Left ventricle myocardium inferior (tissue), 1 donor: ENCODE results near the gene NCOR2. TPM values are rescaled to one million over a fixed set of nuclear protein-coding genes. Genes with fewer than 3 reads are reported as not detected.
A peak's percentile ranks its signal among the peaks of the same experiment; 100 is the strongest.

Experiments
- DNase-seq: peaks from one replicate; pipeline ENCODE4 v3.0.0-alpha.2; 2020
- H3K27ac ChIP-seq: fragments of 200-600 bp; replicated peaks from 2 replicates; pipeline ENCODE4 v1.8.0; 2021
- H3K27me3 ChIP-seq: fragments of 200-600 bp; 2 replicates; pipeline ENCODE4 v1.8.0; 2021; ENCODE audit warnings: low read depth
- H3K36me3 ChIP-seq: fragments of 200-600 bp; 2 replicates; pipeline ENCODE4 v1.8.0; 2021
- H3K4me1 ChIP-seq: fragments of 200-600 bp; 2 replicates; pipeline ENCODE4 v1.8.0; 2021
- H3K4me3 ChIP-seq: fragments of 200-600 bp; 2 replicates; pipeline ENCODE4 v1.8.0; 2021; ENCODE audit warnings: mild to moderate bottlenecking, moderate library complexity
- H3K9me3 ChIP-seq: fragments of 200-600 bp; replicated peaks from 2 replicates; pipeline ENCODE4 v1.8.0; 2021
- intact Hi-C: fragments of 100-400 bp; cut with micrococcal nuclease; formaldehyde crosslinking; loops from one replicate; pipeline ENCODE4 v1.11.0; 2022
- total RNA-seq: library from RNA; stranded (reverse); fragmentation: NEBNext Ultra II Directional; extraction: Animal tissue kit (Norgen Biotek cat#: 25700); gene quantifications from one replicate; pipeline ENCODE4 v1.2.1, GENCODE V29; 2021
- TF ChIP-seq, protein P1 (sequence below): fragments of 200-600 bp; IDR thresholded peaks from 2 replicates; pipeline ENCODE4 v1.8.0; 2021; ENCODE audit warnings: antibody characterized with exemption, mild to moderate bottlenecking, borderline replicate concordance
- donor health status: DM: no; HTN: yes; CAD: no; lungs with severe emphysema.

Gene NCOR2
- total RNA-seq, 1 donor from 2014 or later, result 152 TPM

DNA sequence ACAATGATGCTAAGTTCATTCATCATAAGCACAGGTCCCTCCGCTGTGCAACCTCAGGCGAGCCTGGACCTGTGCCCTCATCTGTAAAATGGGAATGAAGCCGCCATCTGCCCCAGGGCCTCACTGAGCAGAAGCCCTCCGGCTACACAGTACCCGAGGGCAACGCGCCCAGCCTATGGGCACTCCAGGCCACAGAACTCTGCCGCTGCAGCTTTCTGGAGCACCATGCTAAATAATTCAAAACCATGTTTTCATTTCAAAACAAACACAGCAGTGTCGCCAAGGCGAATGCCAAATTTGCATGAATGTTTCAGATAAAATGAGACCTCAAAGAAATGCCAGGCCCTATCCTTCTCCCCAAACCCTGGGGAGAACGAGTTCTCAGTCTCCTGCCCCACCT, 4.0 kb downstream of the NCOR2 start:
- H3K4me3 ChIP-seq, result no peak overlapping the region
- TF ChIP-seq, protein P1, sequence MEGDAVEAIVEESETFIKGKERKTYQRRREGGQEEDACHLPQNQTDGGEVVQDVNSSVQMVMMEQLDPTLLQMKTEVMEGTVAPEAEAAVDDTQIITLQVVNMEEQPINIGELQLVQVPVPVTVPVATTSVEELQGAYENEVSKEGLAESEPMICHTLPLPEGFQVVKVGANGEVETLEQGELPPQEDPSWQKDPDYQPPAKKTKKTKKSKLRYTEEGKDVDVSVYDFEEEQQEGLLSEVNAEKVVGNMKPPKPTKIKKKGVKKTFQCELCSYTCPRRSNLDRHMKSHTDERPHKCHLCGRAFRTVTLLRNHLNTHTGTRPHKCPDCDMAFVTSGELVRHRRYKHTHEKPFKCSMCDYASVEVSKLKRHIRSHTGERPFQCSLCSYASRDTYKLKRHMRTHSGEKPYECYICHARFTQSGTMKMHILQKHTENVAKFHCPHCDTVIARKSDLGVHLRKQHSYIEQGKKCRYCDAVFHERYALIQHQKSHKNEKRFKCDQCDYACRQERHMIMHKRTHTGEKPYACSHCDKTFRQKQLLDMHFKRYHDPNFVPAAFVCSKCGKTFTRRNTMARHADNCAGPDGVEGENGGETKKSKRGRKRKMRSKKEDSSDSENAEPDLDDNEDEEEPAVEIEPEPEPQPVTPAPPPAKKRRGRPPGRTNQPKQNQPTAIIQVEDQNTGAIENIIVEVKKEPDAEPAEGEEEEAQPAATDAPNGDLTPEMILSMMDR, result no peak
- intact Hi-C loops, result no loop called here
- H3K36me3 ChIP-seq, result no peaks in the 10 kb centered on the region
- no peak for DNase-seq
- H3K9me3 ChIP-seq, result peaks cover 4% of the 10 kb centered on the region
- no peak overlapping the region for H3K27ac ChIP-seq
- no peaks in the 10 kb centered on the region for H3K27me3 ChIP-seq
- peaks cover 86% of the 10 kb centered on the region for H3K4me1 ChIP-seq

DNA sequence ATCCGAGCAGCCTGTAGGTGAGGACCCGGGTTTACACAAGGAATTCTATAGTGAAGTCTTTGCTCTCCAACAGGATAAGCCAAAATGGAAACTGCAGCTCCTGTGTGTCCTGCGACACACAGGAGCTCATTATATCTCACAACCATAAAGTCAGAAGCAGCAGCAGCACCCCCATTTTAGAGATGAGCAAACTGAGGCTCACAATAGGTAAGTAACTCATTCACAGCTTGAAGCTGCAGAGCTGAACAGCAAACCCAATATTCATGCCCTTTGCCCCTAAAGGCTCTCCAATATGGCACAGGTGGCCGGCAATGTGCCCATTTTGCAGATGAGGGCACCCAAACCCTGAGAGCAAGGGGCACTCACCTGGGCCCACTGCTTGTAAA, 4.6 kb downstream of the NCOR2 start:
- Histone ChIP-seq H3K9me3 (peaks cover 4% of the 10 kb centered on the region), H3K27ac (peak overlapping the region; percentile 8), H3K4me1 (peaks cover 86% of the 10 kb centered on the region), H3K36me3 (no peaks in the 10 kb centered on the region), H3K4me3 (no peak overlapping the region), H3K27me3 (no peaks in the 10 kb centered on the region)
- TF ChIP-seq, protein P1, result no peak
- intact Hi-C loops, result no loop called here
- DNase-seq, result no peak

DNA sequence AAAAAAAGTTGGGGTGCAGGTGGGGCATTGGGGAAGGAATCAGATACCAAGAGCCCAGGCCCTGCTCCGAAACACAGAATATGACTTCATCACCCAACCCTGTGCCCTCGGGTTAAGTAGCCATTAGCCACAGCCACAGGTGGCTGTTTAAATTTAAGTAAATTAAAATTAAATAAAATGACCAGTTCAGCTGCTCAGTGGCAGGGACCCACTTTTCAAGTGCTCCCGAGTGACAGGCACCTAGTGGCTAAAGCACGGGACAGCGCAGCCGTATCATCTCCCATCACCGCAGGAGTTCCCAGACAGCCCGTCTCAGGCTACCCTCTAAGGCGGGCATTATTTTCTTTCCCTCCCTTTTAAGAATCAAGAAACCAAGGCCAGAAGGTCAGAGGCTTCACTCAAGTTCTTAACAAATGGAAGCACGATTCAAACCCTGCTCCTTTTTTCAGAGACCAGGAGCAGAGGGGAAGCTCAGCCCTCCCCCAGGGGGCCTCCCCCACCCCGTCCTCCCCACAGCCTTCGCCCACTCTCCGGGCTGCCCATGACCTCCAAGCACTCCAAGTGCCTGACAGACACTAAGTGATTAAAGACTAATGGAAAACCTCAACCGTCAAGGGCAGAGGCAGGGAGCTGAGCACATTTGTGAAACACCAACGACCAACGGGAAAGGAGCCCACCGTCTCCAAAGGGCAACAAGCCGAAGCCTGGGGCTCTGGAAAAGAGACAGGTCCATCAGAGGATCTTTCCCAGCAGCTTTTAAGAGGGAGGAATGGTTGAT, 5.2 kb downstream of the NCOR2 start:
- no peak for DNase-seq
- Histone ChIP-seq H3K27ac (peak overlapping the region; percentile 8), H3K27me3 (no peaks in the 10 kb centered on the region), H3K4me1 (peaks cover 90% of the 10 kb centered on the region), H3K4me3 (no peak overlapping the region), H3K36me3 (no peaks in the 10 kb centered on the region), H3K9me3 (peaks cover 4% of the 10 kb centered on the region)
- TF ChIP-seq, protein P1, result no peak
- intact Hi-C loops, result no loop called here

DNA sequence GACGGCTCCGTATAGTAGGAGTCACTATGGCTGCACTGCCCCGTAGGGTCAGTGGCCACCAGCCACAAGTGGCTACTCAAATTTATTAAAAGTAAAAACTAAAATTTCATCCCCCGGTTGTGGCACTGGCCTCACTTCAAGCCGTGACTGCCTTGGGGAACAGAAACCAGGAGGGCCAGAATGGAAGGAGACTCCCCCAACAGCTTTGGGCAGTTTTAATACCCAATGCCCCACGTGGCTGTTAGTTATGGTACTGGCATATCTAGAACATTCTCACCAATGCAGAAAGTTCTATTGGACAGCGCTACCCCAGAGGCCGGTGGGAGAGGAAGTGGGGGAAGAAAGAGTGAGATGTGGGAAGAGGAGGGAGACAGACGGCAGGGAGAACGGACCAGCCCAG, 6.2 kb downstream of the NCOR2 start:
- intact Hi-C loops, result no loop called here
- TF ChIP-seq, protein P1, result no peak
- peaks cover 4% of the 10 kb centered on the region for H3K9me3 ChIP-seq
- peak overlapping the region; percentile 3 for H3K27ac ChIP-seq
- H3K27me3 ChIP-seq, result no peaks in the 10 kb centered on the region
- peaks cover 90% of the 10 kb centered on the region for H3K4me1 ChIP-seq
- no peak for DNase-seq
- no peak overlapping the region for H3K4me3 ChIP-seq
- no peaks in the 10 kb centered on the region for H3K36me3 ChIP-seq

DNA sequence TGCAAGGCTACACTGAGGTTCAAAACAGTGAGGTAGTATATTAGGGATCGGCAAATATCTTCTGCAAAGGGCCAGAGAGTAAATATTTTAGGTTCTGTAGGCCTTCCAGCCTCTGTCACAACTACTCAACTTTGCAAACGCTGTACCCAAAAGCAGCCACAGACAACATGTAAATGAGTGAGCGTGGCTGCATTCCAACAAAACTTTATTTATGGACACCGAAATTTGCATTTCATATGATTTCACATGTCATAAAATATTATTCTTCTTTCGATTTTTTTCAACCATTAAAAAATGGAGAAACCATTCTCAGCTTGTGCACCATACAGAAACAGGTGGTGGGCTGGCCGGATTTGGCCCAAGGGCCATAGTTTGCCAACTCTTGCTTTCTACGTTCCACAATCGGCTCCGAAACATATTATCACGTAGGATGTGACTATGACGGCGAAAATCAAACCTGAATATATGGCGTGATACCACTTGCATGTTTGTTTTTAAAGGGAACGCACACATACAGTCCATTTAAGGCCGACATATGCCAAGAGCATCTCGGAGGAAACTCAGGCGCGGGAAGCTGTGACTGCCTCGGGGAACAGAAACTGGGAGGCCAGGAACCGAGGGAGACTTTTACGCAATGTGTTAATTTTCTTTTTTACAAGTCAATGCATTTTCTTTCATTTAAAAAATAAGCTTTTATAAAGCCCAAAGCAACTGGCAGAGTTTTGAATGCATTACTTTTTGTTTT, 7.1 kb downstream of the NCOR2 start:
- Histone ChIP-seq H3K4me1 (peaks cover 90% of the 10 kb centered on the region), H3K27ac (no peak overlapping the region)
- no peak for DNase-seq

More for the DNA sequence above, 7.1 kb downstream of the NCOR2 start:
- intact Hi-C loops, result no loop called here
- Histone ChIP-seq H3K36me3 (no peaks in the 10 kb centered on the region), H3K27me3 (no peaks in the 10 kb centered on the region), H3K4me3 (no peak overlapping the region), H3K9me3 (peaks cover 4% of the 10 kb centered on the region)
- TF ChIP-seq, protein P1, result no peak
